GM23338 (cell line): ENCODE measurements around the gene TRIO. TPM values are rescaled to one million over a fixed set of nuclear protein-coding genes. Genes with fewer than 3 reads are reported as not detected.

ENCODE experiments used
- ATAC-seq: fragments of 200-7000 bp; cut with Tn5 transposase; 3 replicates; pipeline ENCODE4 v1.9.1; 2020
- DNase-seq: peaks from one replicate; pipeline ENCODE4 v3.0.0-alpha.2; 2015; ENCODE audit warnings: low spot score
- H2AFZ ChIP-seq: fragments of 200-600 bp; sonication (generic); 2 replicates; pipeline ENCODE4 v1.8.0; 2016; ENCODE audit warnings: antibody characterized with exemption, mild to moderate bottlenecking, moderate library complexity
- H3F3A ChIP-seq: fragments of 200-600 bp; sonication (generic); replicated peaks from 2 replicates; pipeline ENCODE4 v1.8.0; 2017; ENCODE audit warnings: antibody characterized with exemption, mixed run types, low read depth
- H3K27ac ChIP-seq: fragments of 200-600 bp; sonication (generic); 2 replicates; pipeline ENCODE4 v1.6.1; 2016; ENCODE audit warnings: low read depth
- H3K27me3 ChIP-seq: fragments of 200-600 bp; sonication (generic); 2 replicates; pipeline ENCODE4 v1.8.0; 2016; ENCODE audit warnings: mild to moderate bottlenecking, mixed run types, moderate library complexity; ENCODE audit not compliant: insufficient read depth
- H3K36me3 ChIP-seq: fragments of 200-600 bp; sonication (generic); 2 replicates; pipeline ENCODE4 v1.8.0; 2016; ENCODE audit warnings: mild to moderate bottlenecking; ENCODE audit not compliant: insufficient read depth
- H3K4me1 ChIP-seq: fragments of 200-600 bp; sonication (generic); 2 replicates; pipeline ENCODE4 v1.8.0; 2016; ENCODE audit warnings: mild to moderate bottlenecking, moderate library complexity; ENCODE audit not compliant: insufficient read depth
- H3K4me2 ChIP-seq: fragments of 200-600 bp; sonication (generic); 2 replicates; pipeline ENCODE4 v1.7.1; 2017; ENCODE audit warnings: mixed run types
- H3K4me3 ChIP-seq: fragments of 200-600 bp; sonication (generic); 2 replicates; pipeline ENCODE4 v1.6.1; 2016; ENCODE audit warnings: mixed run types
- H3K79me2 ChIP-seq: fragments of 200-600 bp; sonication (generic); replicated peaks from 2 replicates; pipeline ENCODE4 v1.8.0; 2017; ENCODE audit warnings: mild to moderate bottlenecking; ENCODE audit not compliant: insufficient read depth
- H3K9me2 ChIP-seq: fragments of 200-600 bp; sonication (generic); 2 replicates; pipeline ENCODE4 v1.8.0; 2017; ENCODE audit not compliant: insufficient read depth
- H4K20me1 ChIP-seq: fragments of 200-600 bp; sonication (generic); replicated peaks from 2 replicates; pipeline ENCODE4 v1.8.0; 2017; ENCODE audit warnings: mild to moderate bottlenecking; ENCODE audit not compliant: insufficient read depth
- H3K27ac Mint-ChIP-seq: 2 replicates; pipeline ENCODE4 v1.8.0; 2020; ENCODE audit warnings: inconsistent platforms, mild to moderate bottlenecking, moderate library complexity, mixed read lengths
- H3K27me3 Mint-ChIP-seq: 3 replicates; pipeline ENCODE4 v1.8.0; 2022; ENCODE audit warnings: low read depth, mild to moderate bottlenecking, moderate library complexity, mixed read lengths, inconsistent platforms; ENCODE audit not compliant: insufficient read depth, poor library complexity
- H3K36me3 Mint-ChIP-seq: 3 replicates; pipeline ENCODE4 v1.8.0; 2021; ENCODE audit warnings: low read depth, mild to moderate bottlenecking, inconsistent platforms, moderate library complexity, mixed read lengths
- H3K4me1 Mint-ChIP-seq: 3 replicates; pipeline ENCODE4 v1.8.0; 2020; ENCODE audit warnings: mild to moderate bottlenecking, inconsistent platforms, mixed read lengths
- H3K4me3 Mint-ChIP-seq: 3 replicates; pipeline ENCODE4 v1.8.0; 2021; ENCODE audit warnings: moderate library complexity, mild to moderate bottlenecking, inconsistent platforms, mixed read lengths
- H3K9me3 Mint-ChIP-seq: 3 replicates; pipeline ENCODE4 v1.8.0; 2020; ENCODE audit warnings: moderate library complexity, mild to moderate bottlenecking, inconsistent platforms, mixed read lengths
- CREB1 ChIP-seq: fragments of 250-450 bp; sonication (Bioruptor Pico); IDR thresholded peaks from 2 replicates; pipeline ENCODE4 v1.5.0; 2020; ENCODE audit warnings: low read depth, mild to moderate bottlenecking, moderate library complexity
- EZH2 ChIP-seq: fragments of 200-600 bp; sonication (generic); IDR thresholded peaks from one replicate; pipeline ENCODE4 v1.8.0; 2017; ENCODE audit warnings: antibody characterized with exemption, mild to moderate bottlenecking, low read depth; ENCODE audit not compliant: unreplicated experiment
- EZH2phosphoT487 ChIP-seq: fragments of 200-600 bp; sonication (generic); IDR thresholded peaks from one replicate; pipeline ENCODE4 v1.8.1; 2018; ENCODE audit warnings: antibody characterized with exemption; ENCODE audit not compliant: unreplicated experiment
- JUNB ChIP-seq: IDR thresholded peaks from one replicate; pipeline ENCODE4 v1.6.1; 2016; ENCODE audit warnings: antibody characterized with exemption; ENCODE audit not compliant: unreplicated experiment
- POLR2AphosphoS5 ChIP-seq: IDR thresholded peaks from 2 replicates; pipeline ENCODE4 v1.6.1; 2016; ENCODE audit warnings: antibody characterized with exemption, low read depth
- STAT1 ChIP-seq: IDR thresholded peaks from one replicate; pipeline ENCODE4 v1.6.1; 2016; ENCODE audit warnings: antibody characterized with exemption; ENCODE audit not compliant: unreplicated experiment
- ZNF331 ChIP-seq: fragments of 250-450 bp; sonication (Bioruptor Pico); IDR thresholded peaks from 2 replicates; pipeline ENCODE4 v1.5.0; 2020; ENCODE audit warnings: low read depth, mild to moderate bottlenecking, moderate library complexity
- polyA plus RNA-seq: library from polyadenylated mRNA; unstranded; fragments of >200 nt; fragmentation: Nextera tagmentation; extraction: Ambion mirVana; gene quantifications from 2 replicates; pipeline ENCODE4 v1.2.1, GENCODE V29; 2016
- total RNA-seq: library from RNA; depleted of rRNA; stranded (reverse); fragments of >200 nt; shearing (Covaris generic); gene quantifications from 2 replicates; pipeline ENCODE4 v1.2.3, GENCODE V29; 2014
- TF ChIP-seq, protein P1 (sequence below): IDR thresholded peaks from one replicate; pipeline ENCODE4 v1.6.1; 2018; ENCODE audit warnings: antibody characterized with exemption; ENCODE audit not compliant: unreplicated experiment
- TF ChIP-seq, protein P2 (sequence below), 2 experiments: fragments of 200-600 bp in 1 of 2; sonication (generic) in 1 of 2; conservative IDR thresholded peaks; 2 replicates each; pipeline versions ENCODE4 v1.5.1 to v1.6.1; 2016 to 2017; ENCODE audit warnings: antibody characterized with exemption in 2 of 2, low read depth in 2 of 2, mild to moderate bottlenecking in 2 of 2, moderate library complexity in 1 of 2
- TF ChIP-seq, protein P3 (sequence below): IDR thresholded peaks from 2 replicates; pipeline ENCODE4 v1.6.1; 2016; ENCODE audit warnings: antibody characterized with exemption

TRIO gene
- total and polyA plus RNA-seq, 2 experiments from 2014 or later: 13.8 to 113 TPM

DNA sequence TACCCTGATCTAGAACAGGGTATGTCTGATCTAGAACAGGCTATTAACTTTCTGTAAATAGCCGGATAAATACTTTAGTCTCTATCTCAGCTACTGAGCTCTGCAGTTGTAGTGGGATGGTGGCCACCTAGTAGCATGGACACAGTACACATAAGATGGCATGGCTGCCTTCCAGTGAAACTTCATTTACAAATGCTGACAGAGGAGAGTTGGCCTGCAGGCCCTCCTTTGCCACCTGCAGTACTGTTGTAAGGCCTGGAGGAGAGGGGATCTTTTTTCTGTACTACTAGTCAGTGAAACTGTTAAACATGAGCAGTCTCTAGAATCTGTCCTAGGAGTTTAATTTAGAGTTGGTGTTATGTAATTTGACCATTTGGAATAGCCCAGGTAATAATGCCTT, 86.0 kb downstream of the TRIO start:
- peaks cover 6% of the 10 kb centered on the region; the same call in 1 of the 2 replicates for H4K20me1 ChIP-seq
- no peaks in the 10 kb centered on the region for H3K9me3 Mint-ChIP-seq
- 0 out of 2 replicates have a peak overlapping the region, but pooled peaks have one; percentile 42 for H3K4me2 ChIP-seq
- no peaks in the 10 kb centered on the region for H3K9me2 ChIP-seq
- no peak overlapping the region for H3K27ac ChIP-seq
- TF ChIP-seq JUNB: no peak
- no peak for TF ChIP-seq POLR2AphosphoS5
- TF ChIP-seq, protein P1, sequence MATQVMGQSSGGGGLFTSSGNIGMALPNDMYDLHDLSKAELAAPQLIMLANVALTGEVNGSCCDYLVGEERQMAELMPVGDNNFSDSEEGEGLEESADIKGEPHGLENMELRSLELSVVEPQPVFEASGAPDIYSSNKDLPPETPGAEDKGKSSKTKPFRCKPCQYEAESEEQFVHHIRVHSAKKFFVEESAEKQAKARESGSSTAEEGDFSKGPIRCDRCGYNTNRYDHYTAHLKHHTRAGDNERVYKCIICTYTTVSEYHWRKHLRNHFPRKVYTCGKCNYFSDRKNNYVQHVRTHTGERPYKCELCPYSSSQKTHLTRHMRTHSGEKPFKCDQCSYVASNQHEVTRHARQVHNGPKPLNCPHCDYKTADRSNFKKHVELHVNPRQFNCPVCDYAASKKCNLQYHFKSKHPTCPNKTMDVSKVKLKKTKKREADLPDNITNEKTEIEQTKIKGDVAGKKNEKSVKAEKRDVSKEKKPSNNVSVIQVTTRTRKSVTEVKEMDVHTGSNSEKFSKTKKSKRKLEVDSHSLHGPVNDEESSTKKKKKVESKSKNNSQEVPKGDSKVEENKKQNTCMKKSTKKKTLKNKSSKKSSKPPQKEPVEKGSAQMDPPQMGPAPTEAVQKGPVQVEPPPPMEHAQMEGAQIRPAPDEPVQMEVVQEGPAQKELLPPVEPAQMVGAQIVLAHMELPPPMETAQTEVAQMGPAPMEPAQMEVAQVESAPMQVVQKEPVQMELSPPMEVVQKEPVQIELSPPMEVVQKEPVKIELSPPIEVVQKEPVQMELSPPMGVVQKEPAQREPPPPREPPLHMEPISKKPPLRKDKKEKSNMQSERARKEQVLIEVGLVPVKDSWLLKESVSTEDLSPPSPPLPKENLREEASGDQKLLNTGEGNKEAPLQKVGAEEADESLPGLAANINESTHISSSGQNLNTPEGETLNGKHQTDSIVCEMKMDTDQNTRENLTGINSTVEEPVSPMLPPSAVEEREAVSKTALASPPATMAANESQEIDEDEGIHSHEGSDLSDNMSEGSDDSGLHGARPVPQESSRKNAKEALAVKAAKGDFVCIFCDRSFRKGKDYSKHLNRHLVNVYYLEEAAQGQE: no peak
- no peak for TF ChIP-seq EZH2phosphoT487
- TF ChIP-seq, protein P2, sequence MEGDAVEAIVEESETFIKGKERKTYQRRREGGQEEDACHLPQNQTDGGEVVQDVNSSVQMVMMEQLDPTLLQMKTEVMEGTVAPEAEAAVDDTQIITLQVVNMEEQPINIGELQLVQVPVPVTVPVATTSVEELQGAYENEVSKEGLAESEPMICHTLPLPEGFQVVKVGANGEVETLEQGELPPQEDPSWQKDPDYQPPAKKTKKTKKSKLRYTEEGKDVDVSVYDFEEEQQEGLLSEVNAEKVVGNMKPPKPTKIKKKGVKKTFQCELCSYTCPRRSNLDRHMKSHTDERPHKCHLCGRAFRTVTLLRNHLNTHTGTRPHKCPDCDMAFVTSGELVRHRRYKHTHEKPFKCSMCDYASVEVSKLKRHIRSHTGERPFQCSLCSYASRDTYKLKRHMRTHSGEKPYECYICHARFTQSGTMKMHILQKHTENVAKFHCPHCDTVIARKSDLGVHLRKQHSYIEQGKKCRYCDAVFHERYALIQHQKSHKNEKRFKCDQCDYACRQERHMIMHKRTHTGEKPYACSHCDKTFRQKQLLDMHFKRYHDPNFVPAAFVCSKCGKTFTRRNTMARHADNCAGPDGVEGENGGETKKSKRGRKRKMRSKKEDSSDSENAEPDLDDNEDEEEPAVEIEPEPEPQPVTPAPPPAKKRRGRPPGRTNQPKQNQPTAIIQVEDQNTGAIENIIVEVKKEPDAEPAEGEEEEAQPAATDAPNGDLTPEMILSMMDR (conservative IDR thresholded peaks at IDR 0.05; ENCODE audit: low read depth in 2 of 2): no peak
- TF ChIP-seq ZNF331 (CRISPR knock-in tag): no peak
- no peak for TF ChIP-seq STAT1
- TF ChIP-seq, protein P3, sequence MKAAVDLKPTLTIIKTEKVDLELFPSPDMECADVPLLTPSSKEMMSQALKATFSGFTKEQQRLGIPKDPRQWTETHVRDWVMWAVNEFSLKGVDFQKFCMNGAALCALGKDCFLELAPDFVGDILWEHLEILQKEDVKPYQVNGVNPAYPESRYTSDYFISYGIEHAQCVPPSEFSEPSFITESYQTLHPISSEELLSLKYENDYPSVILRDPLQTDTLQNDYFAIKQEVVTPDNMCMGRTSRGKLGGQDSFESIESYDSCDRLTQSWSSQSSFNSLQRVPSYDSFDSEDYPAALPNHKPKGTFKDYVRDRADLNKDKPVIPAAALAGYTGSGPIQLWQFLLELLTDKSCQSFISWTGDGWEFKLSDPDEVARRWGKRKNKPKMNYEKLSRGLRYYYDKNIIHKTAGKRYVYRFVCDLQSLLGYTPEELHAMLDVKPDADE: no peak
- TF ChIP-seq CREB1 (CRISPR knock-in tag): no peak
- peaks cover 4% of the 10 kb centered on the region for H3K27me3 Mint-ChIP-seq
- no peaks in the 10 kb centered on the region for H3K36me3 Mint-ChIP-seq
- no peak for ATAC-seq
- no peaks in the 10 kb centered on the region for H3F3A ChIP-seq
- no peaks in the 10 kb centered on the region for H3K27me3 ChIP-seq
- H3K36me3 ChIP-seq: no peaks in the 10 kb centered on the region
- H3K79me2 ChIP-seq: peaks cover 99% of the 10 kb centered on the region
- H3K4me3 ChIP-seq: no peak overlapping the region
- no peak overlapping the region for H2AFZ ChIP-seq
- H3K27ac Mint-ChIP-seq: no peak overlapping the region
- no peak for DNase-seq
- H3K4me1 ChIP-seq: peaks cover 47% of the 10 kb centered on the region
- peaks cover 48% of the 10 kb centered on the region for H3K4me1 Mint-ChIP-seq
- no peak overlapping the region for H3K4me3 Mint-ChIP-seq

DNA sequence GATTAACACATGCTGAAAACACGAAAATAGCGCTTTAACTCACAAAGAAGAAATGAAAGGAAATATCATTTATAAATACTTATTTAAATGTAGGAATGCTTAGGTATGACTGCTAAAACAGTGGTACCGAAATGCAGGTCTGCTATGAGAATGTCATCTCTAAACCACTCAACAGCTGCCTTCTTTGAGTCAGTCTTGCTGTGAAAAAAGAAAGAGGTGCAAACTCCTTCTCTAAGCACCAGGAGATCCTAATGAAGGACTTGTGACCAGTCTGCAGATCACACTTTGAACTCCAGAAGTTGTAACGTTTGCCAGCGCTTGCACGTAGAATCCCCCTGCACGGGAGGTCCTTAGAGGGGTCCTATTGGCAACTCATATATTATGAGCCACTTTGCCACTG, 86.6 kb downstream of the TRIO start:
- peaks cover 6% of the 10 kb centered on the region; the same call in 1 of the 2 replicates for H4K20me1 ChIP-seq
- no peak overlapping the region for H3K27ac Mint-ChIP-seq
- TF ChIP-seq EZH2 (no peak), EZH2phosphoT487 (no peak)
- TF ChIP-seq, protein P3: no peak

More for the DNA sequence above, 86.6 kb downstream of the TRIO start:
- peak overlapping the region; percentile 42; the same call in 1 of the 2 replicates for H3K4me2 ChIP-seq
- Mint-ChIP-seq H3K4me3 (no peak overlapping the region), H3K9me3 (no peaks in the 10 kb centered on the region), H3K4me1 (peaks cover 48% of the 10 kb centered on the region), H3K36me3 (no peaks in the 10 kb centered on the region), H3K27me3 (peaks cover 4% of the 10 kb centered on the region)
- H3F3A ChIP-seq: no peaks in the 10 kb centered on the region
- H3K79me2 ChIP-seq: peaks cover 99% of the 10 kb centered on the region
- H2AFZ ChIP-seq: no peak overlapping the region
- DNase-seq: no peak
- no peaks in the 10 kb centered on the region for H3K9me2 ChIP-seq
- H3K36me3 ChIP-seq: no peaks in the 10 kb centered on the region
- H3K27me3 ChIP-seq: no peaks in the 10 kb centered on the region
- H3K27ac ChIP-seq: no peak overlapping the region
- ATAC-seq: no peak
- peaks cover 52% of the 10 kb centered on the region for H3K4me1 ChIP-seq
- H3K4me3 ChIP-seq: no peak overlapping the region
